Measurements from ENCODE around the gene ADAMTS6. TPM values are rescaled to one million over a fixed set of nuclear protein-coding genes. Genes with fewer than 3 reads are reported as not detected.
"Not testable (repeated sequence)": the region's sequence is repeated elsewhere in the genome, so short reads cannot be mapped to it uniquely, and the experiment has no call there.

ADAMTS6 gene
- total RNA-seq, 2 experiments from 2014 or later, result 1.1 to 1.9 TPM

DNA sequence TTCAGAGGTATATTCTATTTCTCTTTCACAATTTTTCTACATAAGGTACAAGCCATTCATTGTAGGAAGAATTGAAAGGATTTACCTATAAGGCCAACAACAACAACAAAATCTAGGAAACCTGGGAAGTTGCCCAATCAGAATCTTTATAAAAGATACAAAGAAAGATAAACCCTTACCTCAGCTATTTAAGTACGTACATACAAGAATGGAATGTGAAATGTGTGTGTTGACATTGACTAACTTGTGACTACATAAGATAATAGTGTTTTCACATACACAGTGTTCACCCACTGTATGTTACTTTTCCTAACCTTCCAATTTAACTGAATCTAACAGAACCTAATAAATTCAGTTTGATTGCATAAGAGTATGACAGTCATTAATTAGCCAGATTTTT, 154.1 kb downstream of the ADAMTS6 start:
- no peak overlapping the region for H3K27ac Mint-ChIP-seq
- no peaks in the 10 kb centered on the region for H3K4me1 Mint-ChIP-seq (ENCODE audit: low read depth)
- ChIA-PET POLR2A (no interaction called here), CTCF (no interaction called here)
- TF ChIP-seq, protein P1, sequence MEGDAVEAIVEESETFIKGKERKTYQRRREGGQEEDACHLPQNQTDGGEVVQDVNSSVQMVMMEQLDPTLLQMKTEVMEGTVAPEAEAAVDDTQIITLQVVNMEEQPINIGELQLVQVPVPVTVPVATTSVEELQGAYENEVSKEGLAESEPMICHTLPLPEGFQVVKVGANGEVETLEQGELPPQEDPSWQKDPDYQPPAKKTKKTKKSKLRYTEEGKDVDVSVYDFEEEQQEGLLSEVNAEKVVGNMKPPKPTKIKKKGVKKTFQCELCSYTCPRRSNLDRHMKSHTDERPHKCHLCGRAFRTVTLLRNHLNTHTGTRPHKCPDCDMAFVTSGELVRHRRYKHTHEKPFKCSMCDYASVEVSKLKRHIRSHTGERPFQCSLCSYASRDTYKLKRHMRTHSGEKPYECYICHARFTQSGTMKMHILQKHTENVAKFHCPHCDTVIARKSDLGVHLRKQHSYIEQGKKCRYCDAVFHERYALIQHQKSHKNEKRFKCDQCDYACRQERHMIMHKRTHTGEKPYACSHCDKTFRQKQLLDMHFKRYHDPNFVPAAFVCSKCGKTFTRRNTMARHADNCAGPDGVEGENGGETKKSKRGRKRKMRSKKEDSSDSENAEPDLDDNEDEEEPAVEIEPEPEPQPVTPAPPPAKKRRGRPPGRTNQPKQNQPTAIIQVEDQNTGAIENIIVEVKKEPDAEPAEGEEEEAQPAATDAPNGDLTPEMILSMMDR (IDR thresholded peaks at IDR 0.05), result no peak
- H3K36me3 Mint-ChIP-seq (ENCODE audit: low read depth), result no peaks in the 10 kb centered on the region
- H3K27me3 Mint-ChIP-seq, result no peaks in the 10 kb centered on the region
- no peaks in the 10 kb centered on the region for H3K9me3 Mint-ChIP-seq
- intact Hi-C loops (cut with micrococcal nuclease), result no loop called here
- DNase-seq (no peak), ATAC-seq (no peak)
- no peak overlapping the region for H3K4me3 Mint-ChIP-seq

DNA sequence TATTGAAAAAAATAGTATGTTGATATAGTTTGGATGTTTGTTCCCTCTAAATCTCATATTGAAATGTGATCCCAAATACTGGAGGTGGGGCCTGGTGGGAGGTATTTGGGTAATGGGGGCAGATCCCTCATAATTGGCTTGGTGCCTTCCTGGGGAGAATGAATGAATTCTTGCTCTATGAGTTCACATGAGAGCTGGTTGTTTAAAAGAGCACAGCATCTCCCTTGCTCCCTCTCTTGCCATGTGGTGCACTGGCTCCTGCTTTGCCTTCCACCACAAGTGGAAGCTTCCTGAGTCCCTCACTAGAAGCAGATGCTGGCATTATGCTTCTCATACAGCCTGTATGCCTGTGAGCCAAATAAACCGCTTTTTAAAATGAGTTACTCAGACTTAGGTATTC, 154.8 kb downstream of the ADAMTS6 start:
- Mint-ChIP-seq H3K4me1 (ENCODE audit: low read depth) (no peaks in the 10 kb centered on the region), H3K36me3 (ENCODE audit: low read depth) (no peaks in the 10 kb centered on the region), H3K27me3 (no peaks in the 10 kb centered on the region), H3K9me3 (peaks cover under 1% of the 10 kb centered on the region), H3K27ac (no peak overlapping the region), H3K4me3 (no peak overlapping the region)
- DNase-seq (no peak), ATAC-seq (no peak)
- TF ChIP-seq, protein P1 (IDR thresholded peaks at IDR 0.05), result no peak
- intact Hi-C loops (cut with micrococcal nuclease), result no loop called here
- ChIA-PET POLR2A (no interaction called here), CTCF (no interaction called here)

DNA sequence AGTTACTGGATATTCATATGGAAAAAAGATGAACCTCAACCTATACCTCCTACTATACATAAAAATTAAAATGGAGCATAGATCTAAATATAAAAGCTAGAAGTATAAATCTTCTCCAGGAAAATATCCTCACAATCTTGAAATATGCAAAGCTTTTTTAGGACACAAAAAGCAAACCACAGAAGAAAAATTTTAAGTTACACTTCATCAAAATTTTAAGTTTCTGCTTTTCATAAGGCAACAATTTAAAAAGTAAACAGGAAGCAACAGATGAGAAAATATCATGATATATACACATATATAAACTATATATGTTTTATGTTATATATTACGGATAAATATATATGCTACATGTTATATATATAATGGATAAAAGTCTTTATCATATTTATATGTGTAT, 157.5 kb downstream of the ADAMTS6 start:
- Mint-ChIP-seq H3K27ac (no peak overlapping the region), H3K27me3 (no peaks in the 10 kb centered on the region), H3K4me3 (no peak overlapping the region), H3K4me1 (ENCODE audit: low read depth) (no peaks in the 10 kb centered on the region), H3K36me3 (ENCODE audit: low read depth) (no peaks in the 10 kb centered on the region), H3K9me3 (peaks cover 7% of the 10 kb centered on the region)
- intact Hi-C loops (cut with micrococcal nuclease), result no loop called here
- ChIA-PET POLR2A (no interaction called here), CTCF (no interaction called here)
- DNase-seq, result no peak
- no peak for ATAC-seq
- TF ChIP-seq, protein P1 (IDR thresholded peaks at IDR 0.05), result no peak

DNA sequence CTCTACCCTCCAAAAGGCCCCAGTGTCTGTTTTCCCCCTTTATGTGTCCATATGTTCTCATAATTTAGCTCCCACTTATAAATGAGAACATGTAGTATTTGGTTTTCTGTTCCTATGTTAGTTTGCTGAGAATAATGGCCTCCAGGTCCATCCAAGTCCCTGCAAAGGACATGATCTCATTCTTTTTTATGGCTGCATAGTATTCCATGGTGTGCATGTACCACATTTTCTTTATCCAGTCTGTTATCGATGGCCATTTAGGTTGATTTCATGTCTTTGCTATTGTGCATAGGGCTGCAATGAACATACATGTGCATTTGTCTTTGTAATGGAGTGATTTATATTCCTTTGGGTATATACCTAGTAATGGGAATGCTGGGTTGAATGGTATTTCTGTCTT, 161.0 kb downstream of the ADAMTS6 start:
- H3K27ac Mint-ChIP-seq; POLR2A ChIA-PET; intact Hi-C loops (cut with micrococcal nuclease); ATAC-seq; H3K4me3 Mint-ChIP-seq; H3K27me3 Mint-ChIP-seq; H3K36me3 Mint-ChIP-seq (ENCODE audit: low read depth); CTCF ChIA-PET; DNase-seq; H3K4me1 Mint-ChIP-seq (ENCODE audit: low read depth); H3K9me3 Mint-ChIP-seq: not testable (repeated sequence)

DNA sequence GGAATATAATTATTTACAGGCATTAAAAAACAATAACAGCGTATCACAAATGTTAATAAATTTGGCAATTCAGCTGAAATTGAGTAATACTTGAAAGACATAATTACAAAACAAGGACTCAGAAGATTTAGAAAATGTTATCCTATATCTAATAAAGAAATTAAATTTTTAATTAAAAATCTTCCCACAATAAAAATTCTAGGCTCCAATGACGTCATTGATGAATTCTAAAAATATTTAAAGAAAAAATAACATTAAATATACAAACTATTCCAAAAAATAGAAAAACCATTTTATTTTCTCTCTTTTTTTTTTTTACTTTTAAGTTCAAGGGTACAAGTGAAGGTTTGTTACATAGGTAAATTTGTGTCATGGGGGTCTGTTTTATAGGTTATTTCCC, 161.5 kb downstream of the ADAMTS6 start:
- DNase-seq, result no peak
- Mint-ChIP-seq H3K27me3 (no peaks in the 10 kb centered on the region), H3K4me1 (ENCODE audit: low read depth) (no peaks in the 10 kb centered on the region), H3K27ac (no peak overlapping the region), H3K36me3 (ENCODE audit: low read depth) (no peaks in the 10 kb centered on the region), H3K4me3 (no peak overlapping the region), H3K9me3 (peaks cover 7% of the 10 kb centered on the region)
- intact Hi-C loops (cut with micrococcal nuclease), result no loop called here
- TF ChIP-seq, protein P1 (IDR thresholded peaks at IDR 0.05), result no peak
- no peak for ATAC-seq
- POLR2A ChIA-PET, result no interaction called here
- CTCF ChIA-PET, result no interaction called here

DNA sequence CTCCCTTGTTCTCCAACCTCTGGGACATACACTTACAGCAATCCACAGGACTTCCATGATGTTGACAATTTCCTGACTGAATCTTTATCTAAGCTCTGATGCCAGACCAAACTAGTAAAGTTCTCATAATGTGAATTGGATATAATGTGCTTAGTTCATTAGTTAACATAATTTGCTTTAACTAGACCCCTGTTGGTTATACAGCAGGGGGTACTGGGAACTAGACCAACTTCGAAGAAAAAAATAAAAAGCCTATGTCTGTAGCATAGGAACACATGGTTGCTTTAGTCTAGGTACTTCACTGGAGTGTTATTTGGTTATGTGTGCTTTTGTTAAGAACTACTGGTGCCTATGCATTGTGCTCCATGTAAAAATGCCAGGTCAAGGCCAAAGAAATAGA, 173.8 kb downstream of the ADAMTS6 start:
- intact Hi-C loops (cut with micrococcal nuclease), result no loop called here
- TF ChIP-seq, protein P1 (IDR thresholded peaks at IDR 0.05), result no peak
- DNase-seq, result no peak
- H3K9me3 Mint-ChIP-seq, result no peaks in the 10 kb centered on the region
- POLR2A ChIA-PET, result no interaction called here
- H3K27ac Mint-ChIP-seq, result no peak overlapping the region
- no peaks in the 10 kb centered on the region for H3K27me3 Mint-ChIP-seq
- no peaks in the 10 kb centered on the region for H3K36me3 Mint-ChIP-seq (ENCODE audit: low read depth)
- H3K4me1 Mint-ChIP-seq (ENCODE audit: low read depth), result no peaks in the 10 kb centered on the region
- CTCF ChIA-PET, result no interaction called here
- ATAC-seq, result no peak
- no peak overlapping the region for H3K4me3 Mint-ChIP-seq
